H1 (cell line): ENCODE data around the gene ADAMTS14. TPM values are rescaled to one million over a fixed set of nuclear protein-coding genes. Genes with fewer than 3 reads are reported as not detected.

Source experiments
- CHD1 ChIP-seq: IDR thresholded peaks from 2 replicates; pipeline ENCODE4 v1.6.1; 2012; ENCODE audit warnings: low read depth, low read length, improper control_type of control experiment
- JUND ChIP-seq: IDR thresholded peaks from 2 replicates; pipeline ENCODE4 v1.6.1; 2011; ENCODE audit warnings: mild to moderate bottlenecking, improper control_type of control experiment, low read length
- KDM4A ChIP-seq: IDR thresholded peaks from one replicate; pipeline ENCODE4 v1.7.1; 2012; ENCODE audit warnings: low read depth, mild to moderate bottlenecking, moderate library complexity, low read length, inconsistent platforms; ENCODE audit not compliant: severe bottlenecking
- KDM5A ChIP-seq: fragments of 200-600 bp; IDR thresholded peaks from 2 replicates; pipeline ENCODE4 v1.7.1; 2012; ENCODE audit warnings: mild to moderate bottlenecking, low read length, inconsistent platforms, mixed read lengths
- NANOG ChIP-seq: IDR thresholded peaks from 2 replicates; pipeline ENCODE4 v1.6.1; 2011; ENCODE audit warnings: low read length, low read depth, mild to moderate bottlenecking, inconsistent platforms; ENCODE audit not compliant: insufficient read depth, poor library complexity, severe bottlenecking
- NRF1 ChIP-seq: IDR thresholded peaks from 2 replicates; pipeline ENCODE4 v1.6.1; 2011; ENCODE audit warnings: mild to moderate bottlenecking, low read depth, low read length, improper control_type of control experiment
- POLR2A ChIP-seq, 2 experiments: IDR thresholded peaks; 1 replicate in 1 of 2; 2 replicates in 1 of 2; pipeline ENCODE4 v1.6.1; 2011; ENCODE audit warnings: low read depth in 2 of 2, low read length in 2 of 2, mild to moderate bottlenecking in 2 of 2; ENCODE audit errors: control extremely low read depth in 1 of 2
- POLR2AphosphoS5 ChIP-seq: IDR thresholded peaks from 2 replicates; pipeline ENCODE4 v1.6.1; 2011; ENCODE audit warnings: low read depth, low read length
- SIRT6 ChIP-seq: IDR thresholded peaks from one replicate; pipeline ENCODE4 v1.7.1; 2012; ENCODE audit warnings: low read length, inconsistent platforms
- USF2 ChIP-seq: IDR thresholded peaks from 2 replicates; pipeline ENCODE4 v1.6.1; 2011; ENCODE audit warnings: low read length, improper control_type of control experiment
- polyA plus RNA-seq, 7 experiments: library from polyadenylated mRNA; depleted of rRNA in 3 of 7; stranded (reverse) in 5 of 7; unstranded in 2 of 7; fragments of >200 nt in 5 of 7; fragments of 200-250 nt in 2 of 7; gene quantifications; 1 replicate in 5 of 7; 2 replicates in 1 of 7; 4 replicates in 1 of 7; pipeline versions ENCODE4 v1.2.1 to v1.2.3, GENCODE V29; 2011 to 2013; ENCODE audit warnings: missing spikeins in 2 of 7, mixed read lengths in 2 of 7
- total RNA-seq: library from RNA; stranded (reverse); fragmentation: NEBNext Ultra II Directional; extraction: Animal tissue kit (Norgen Biotek cat#: 25700); gene quantifications from 2 replicates; pipeline ENCODE4 v1.2.1, GENCODE V29; 2021
- TF ChIP-seq, protein P1 (sequence below): fragments of 300-600 bp; sonication (generic); IDR thresholded peaks from 2 replicates; pipeline ENCODE4 v1.7.1; 2012; ENCODE audit warnings: low read length, moderate library complexity, mild to moderate bottlenecking, inconsistent platforms; ENCODE audit not compliant: insufficient replicate concordance

Gene ADAMTS14
- total and polyA plus RNA-seq, 2 of the 8 experiments (the other 6 are each of a cell fraction or from before 2014, with no cell fraction given) = 2.0 to 2.3 TPM

GRCh38 chr10:70776455-70777005 is 104.2 kb downstream of the ADAMTS14 start (continued):
- TF ChIP-seq, protein P1, sequence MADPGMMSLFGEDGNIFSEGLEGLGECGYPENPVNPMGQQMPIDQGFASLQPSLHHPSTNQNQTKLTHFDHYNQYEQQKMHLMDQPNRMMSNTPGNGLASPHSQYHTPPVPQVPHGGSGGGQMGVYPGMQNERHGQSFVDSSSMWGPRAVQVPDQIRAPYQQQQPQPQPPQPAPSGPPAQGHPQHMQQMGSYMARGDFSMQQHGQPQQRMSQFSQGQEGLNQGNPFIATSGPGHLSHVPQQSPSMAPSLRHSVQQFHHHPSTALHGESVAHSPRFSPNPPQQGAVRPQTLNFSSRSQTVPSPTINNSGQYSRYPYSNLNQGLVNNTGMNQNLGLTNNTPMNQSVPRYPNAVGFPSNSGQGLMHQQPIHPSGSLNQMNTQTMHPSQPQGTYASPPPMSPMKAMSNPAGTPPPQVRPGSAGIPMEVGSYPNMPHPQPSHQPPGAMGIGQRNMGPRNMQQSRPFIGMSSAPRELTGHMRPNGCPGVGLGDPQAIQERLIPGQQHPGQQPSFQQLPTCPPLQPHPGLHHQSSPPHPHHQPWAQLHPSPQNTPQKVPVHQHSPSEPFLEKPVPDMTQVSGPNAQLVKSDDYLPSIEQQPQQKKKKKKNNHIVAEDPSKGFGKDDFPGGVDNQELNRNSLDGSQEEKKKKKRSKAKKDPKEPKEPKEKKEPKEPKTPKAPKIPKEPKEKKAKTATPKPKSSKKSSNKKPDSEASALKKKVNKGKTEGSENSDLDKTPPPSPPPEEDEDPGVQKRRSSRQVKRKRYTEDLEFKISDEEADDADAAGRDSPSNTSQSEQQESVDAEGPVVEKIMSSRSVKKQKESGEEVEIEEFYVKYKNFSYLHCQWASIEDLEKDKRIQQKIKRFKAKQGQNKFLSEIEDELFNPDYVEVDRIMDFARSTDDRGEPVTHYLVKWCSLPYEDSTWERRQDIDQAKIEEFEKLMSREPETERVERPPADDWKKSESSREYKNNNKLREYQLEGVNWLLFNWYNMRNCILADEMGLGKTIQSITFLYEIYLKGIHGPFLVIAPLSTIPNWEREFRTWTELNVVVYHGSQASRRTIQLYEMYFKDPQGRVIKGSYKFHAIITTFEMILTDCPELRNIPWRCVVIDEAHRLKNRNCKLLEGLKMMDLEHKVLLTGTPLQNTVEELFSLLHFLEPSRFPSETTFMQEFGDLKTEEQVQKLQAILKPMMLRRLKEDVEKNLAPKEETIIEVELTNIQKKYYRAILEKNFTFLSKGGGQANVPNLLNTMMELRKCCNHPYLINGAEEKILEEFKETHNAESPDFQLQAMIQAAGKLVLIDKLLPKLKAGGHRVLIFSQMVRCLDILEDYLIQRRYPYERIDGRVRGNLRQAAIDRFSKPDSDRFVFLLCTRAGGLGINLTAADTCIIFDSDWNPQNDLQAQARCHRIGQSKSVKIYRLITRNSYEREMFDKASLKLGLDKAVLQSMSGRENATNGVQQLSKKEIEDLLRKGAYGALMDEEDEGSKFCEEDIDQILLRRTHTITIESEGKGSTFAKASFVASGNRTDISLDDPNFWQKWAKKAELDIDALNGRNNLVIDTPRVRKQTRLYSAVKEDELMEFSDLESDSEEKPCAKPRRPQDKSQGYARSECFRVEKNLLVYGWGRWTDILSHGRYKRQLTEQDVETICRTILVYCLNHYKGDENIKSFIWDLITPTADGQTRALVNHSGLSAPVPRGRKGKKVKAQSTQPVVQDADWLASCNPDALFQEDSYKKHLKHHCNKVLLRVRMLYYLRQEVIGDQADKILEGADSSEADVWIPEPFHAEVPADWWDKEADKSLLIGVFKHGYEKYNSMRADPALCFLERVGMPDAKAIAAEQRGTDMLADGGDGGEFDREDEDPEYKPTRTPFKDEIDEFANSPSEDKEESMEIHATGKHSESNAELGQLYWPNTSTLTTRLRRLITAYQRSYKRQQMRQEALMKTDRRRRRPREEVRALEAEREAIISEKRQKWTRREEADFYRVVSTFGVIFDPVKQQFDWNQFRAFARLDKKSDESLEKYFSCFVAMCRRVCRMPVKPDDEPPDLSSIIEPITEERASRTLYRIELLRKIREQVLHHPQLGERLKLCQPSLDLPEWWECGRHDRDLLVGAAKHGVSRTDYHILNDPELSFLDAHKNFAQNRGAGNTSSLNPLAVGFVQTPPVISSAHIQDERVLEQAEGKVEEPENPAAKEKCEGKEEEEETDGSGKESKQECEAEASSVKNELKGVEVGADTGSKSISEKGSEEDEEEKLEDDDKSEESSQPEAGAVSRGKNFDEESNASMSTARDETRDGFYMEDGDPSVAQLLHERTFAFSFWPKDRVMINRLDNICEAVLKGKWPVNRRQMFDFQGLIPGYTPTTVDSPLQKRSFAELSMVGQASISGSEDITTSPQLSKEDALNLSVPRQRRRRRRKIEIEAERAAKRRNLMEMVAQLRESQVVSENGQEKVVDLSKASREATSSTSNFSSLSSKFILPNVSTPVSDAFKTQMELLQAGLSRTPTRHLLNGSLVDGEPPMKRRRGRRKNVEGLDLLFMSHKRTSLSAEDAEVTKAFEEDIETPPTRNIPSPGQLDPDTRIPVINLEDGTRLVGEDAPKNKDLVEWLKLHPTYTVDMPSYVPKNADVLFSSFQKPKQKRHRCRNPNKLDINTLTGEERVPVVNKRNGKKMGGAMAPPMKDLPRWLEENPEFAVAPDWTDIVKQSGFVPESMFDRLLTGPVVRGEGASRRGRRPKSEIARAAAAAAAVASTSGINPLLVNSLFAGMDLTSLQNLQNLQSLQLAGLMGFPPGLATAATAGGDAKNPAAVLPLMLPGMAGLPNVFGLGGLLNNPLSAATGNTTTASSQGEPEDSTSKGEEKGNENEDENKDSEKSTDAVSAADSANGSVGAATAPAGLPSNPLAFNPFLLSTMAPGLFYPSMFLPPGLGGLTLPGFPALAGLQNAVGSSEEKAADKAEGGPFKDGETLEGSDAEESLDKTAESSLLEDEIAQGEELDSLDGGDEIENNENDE = no peak
- TF ChIP-seq NANOG (no peak), KDM4A (no peak), KDM5A (no peak), NRF1 (no peak), SIRT6 (no peak), CHD1 (no peak), USF2 (no peak), JUND (no peak), POLR2AphosphoS5 (no peak), POLR2A (IDR thresholded peaks at IDR 0.05; ENCODE audit: control extremely low read depth in 1 of 2, low read depth in 2 of 2, low read length in 2 of 2) (no peak)
